ENCODE data around the gene SEMA4B. TPM values are rescaled to one million over a fixed set of nuclear protein-coding genes. Genes with fewer than 3 reads are reported as not detected.

Gene SEMA4B
- total and polyA plus RNA-seq, 2 experiments from 2014 or later, result 3.6 to 4.5 TPM

DNA sequence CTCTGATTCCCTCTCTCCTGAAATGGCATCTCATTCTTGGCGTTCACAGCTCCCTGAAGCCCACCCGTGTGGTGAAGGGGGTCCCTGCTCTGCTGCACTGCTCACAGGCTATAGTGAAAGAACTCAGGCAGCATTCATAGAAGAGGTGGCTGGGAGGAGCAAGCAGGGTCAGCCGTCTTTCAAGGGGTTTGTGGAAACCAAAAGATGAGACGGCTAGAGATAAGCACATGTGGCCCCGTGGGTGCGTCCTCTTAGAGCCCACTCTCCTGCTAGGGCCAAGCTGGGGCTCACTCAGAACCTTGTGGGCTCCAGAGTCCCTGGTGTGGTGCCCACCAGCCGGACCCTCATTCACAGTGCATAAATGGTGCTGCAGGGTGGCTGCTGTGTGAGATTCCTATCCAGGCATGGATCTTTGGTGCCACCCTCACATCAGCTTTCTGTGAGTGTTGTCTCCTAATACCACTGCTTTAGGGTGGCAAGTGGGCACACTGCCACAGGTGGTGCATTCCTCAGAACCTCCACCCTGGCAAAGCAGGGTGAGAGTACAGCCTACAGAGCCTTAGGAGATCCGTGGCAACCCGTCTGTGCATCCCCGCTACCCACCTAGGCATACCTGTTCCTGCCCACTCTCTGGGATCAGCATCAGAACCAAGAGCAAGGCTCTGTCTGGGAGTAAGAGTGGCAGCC is 11.2 kb upstream of the SEMA4B start:
- no peak overlapping the region for H3K27ac ChIP-seq
- no peak overlapping the region for H3K9ac ChIP-seq
- no peak for TF ChIP-seq EZH2phosphoT487 (IDR thresholded peaks at IDR 0.05; ENCODE audit: insufficient read depth, low read depth)
- no peak for TF ChIP-seq EZH2 (IDR thresholded peaks at IDR 0.05; ENCODE audit: insufficient read depth, poor library complexity, severe bottlenecking)
- no peaks in the 10 kb centered on the region for H3K36me3 ChIP-seq (ENCODE audit: low read depth)
- H3K4me2 ChIP-seq (ENCODE audit: unreplicated experiment), result no peak overlapping the region
- no peaks in the 10 kb centered on the region for H3K79me2 ChIP-seq (ENCODE audit: insufficient read depth)
- 89 to 96% methylated on average over 10 of the region's 10 CpGs for WGBS, 2 experiments (ENCODE audit: low coverage in 1 of 2, low lambda C conversion rate in 2 of 2, missing lambda C conversion rate in 2 of 2)
- H3F3A ChIP-seq (ENCODE audit: insufficient read depth), result no peaks in the 10 kb centered on the region
- H3K9me3 ChIP-seq (ENCODE audit: low read depth), result no peaks in the 10 kb centered on the region
- H4K20me1 ChIP-seq (ENCODE audit: insufficient read depth), result no peaks in the 10 kb centered on the region
- H3K9me2 ChIP-seq (ENCODE audit: insufficient read depth), result no peaks in the 10 kb centered on the region
- DNase-seq, result no peak
- H3K4me1 ChIP-seq (ENCODE audit: insufficient read depth), result no peaks in the 10 kb centered on the region
- no peak overlapping the region for H3K4me3 ChIP-seq
- H2AFZ ChIP-seq, result no peak overlapping the region
- no peaks in the 10 kb centered on the region for H3K27me3 ChIP-seq (replicated peaks; ENCODE audit: insufficient read depth)
- in situ Hi-C loops (cut with MboI), result no loop called here

DNA sequence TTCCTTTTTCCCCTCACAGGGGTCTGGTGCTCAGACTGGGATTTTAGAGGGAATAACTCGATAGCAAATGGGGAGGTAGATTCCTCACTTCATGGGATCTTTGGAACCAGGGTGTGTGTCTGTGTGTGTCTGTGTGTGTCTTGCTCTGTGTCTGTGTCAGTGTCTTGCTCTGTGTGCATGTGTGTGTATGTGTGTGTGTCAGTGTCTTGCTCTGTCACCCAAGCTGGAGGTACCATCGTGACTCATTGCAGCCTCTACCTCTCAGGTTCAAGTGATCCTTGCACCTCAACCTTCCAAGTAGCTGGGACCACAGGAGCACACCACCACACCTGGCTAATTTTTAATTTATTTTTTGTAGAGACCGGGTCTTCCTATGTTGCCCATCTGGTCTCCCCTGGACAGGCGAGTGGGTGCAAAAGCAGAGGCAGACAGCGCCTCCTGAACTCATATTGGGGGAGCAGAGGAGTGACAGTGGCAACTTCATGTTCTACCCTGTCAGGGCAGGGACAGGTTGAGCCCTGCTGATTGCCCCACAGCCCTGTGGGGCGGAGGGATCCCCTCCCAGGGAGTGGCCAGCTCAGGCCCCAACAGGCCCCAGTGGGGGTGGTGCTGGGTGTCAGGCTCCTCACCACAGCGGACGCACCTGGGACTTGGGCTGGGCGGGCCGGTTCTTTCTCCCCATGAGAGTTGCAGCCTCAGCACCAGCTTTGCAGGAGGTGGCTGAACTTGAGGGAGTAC is 10.4 kb upstream of the SEMA4B start:
- H3K9me3 ChIP-seq (ENCODE audit: low read depth), result no peaks in the 10 kb centered on the region
- DNase-seq, result no peak
- no peaks in the 10 kb centered on the region for H3K4me1 ChIP-seq (ENCODE audit: insufficient read depth)
- no peaks in the 10 kb centered on the region for H3K79me2 ChIP-seq (ENCODE audit: insufficient read depth)
- no peak overlapping the region for H3K4me3 ChIP-seq
- H3K27ac ChIP-seq, result no peak overlapping the region
- H3K9me2 ChIP-seq (ENCODE audit: insufficient read depth), result no peaks in the 10 kb centered on the region
- in situ Hi-C loops (cut with MboI), result no loop called here
- no peak overlapping the region for H2AFZ ChIP-seq
- no peaks in the 10 kb centered on the region for H3F3A ChIP-seq (ENCODE audit: insufficient read depth)
- TF ChIP-seq EZH2 (IDR thresholded peaks at IDR 0.05; ENCODE audit: insufficient read depth, poor library complexity, severe bottlenecking), result no peak
- TF ChIP-seq EZH2phosphoT487 (IDR thresholded peaks at IDR 0.05; ENCODE audit: insufficient read depth, low read depth), result no peak
- no peak overlapping the region for H3K9ac ChIP-seq
- no peaks in the 10 kb centered on the region for H4K20me1 ChIP-seq (ENCODE audit: insufficient read depth)
- H3K36me3 ChIP-seq (ENCODE audit: low read depth), result no peaks in the 10 kb centered on the region
- WGBS, 2 experiments (ENCODE audit: low coverage in 1 of 2, low lambda C conversion rate in 2 of 2, missing lambda C conversion rate in 2 of 2), result 94 to 97% methylated on average over 10 of the region's 10 CpGs
- no peaks in the 10 kb centered on the region for H3K27me3 ChIP-seq (replicated peaks; ENCODE audit: insufficient read depth)
- no peak overlapping the region for H3K4me2 ChIP-seq (ENCODE audit: unreplicated experiment)

DNA sequence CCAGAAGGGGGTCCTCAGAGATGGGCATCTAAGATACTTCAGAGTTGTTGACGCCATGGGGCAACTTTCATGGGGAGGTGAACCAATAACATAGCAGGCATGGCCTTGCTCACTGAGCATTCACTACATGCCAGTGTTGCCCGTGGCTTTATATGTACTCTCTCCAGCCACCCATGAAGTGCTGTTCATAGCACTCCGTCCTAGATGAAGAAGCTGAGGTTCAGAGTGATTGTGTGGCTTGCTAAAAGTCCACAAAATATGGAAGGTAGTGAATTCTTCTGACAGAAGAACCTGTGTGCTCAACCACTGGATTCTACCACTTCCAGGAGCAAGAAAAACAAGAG is 9.8 kb upstream of the SEMA4B start:
- Histone ChIP-seq H3K4me3 (no peak overlapping the region), H2AFZ (no peak overlapping the region), H3K4me1 (ENCODE audit: insufficient read depth) (no peaks in the 10 kb centered on the region), H3K27ac (no peak overlapping the region), H3K9me2 (ENCODE audit: insufficient read depth) (no peaks in the 10 kb centered on the region), H3K4me2 (ENCODE audit: unreplicated experiment) (no peak overlapping the region), H3K79me2 (ENCODE audit: insufficient read depth) (no peaks in the 10 kb centered on the region), H3K9ac (no peak overlapping the region), H3F3A (ENCODE audit: insufficient read depth) (no peaks in the 10 kb centered on the region), H4K20me1 (ENCODE audit: insufficient read depth) (no peaks in the 10 kb centered on the region), H3K36me3 (ENCODE audit: low read depth) (no peaks in the 10 kb centered on the region), H3K9me3 (ENCODE audit: low read depth) (no peaks in the 10 kb centered on the region), H3K27me3 (replicated peaks; ENCODE audit: insufficient read depth) (no peaks in the 10 kb centered on the region)
- no peak for TF ChIP-seq EZH2phosphoT487 (IDR thresholded peaks at IDR 0.05; ENCODE audit: insufficient read depth, low read depth)
- TF ChIP-seq EZH2 (IDR thresholded peaks at IDR 0.05; ENCODE audit: insufficient read depth, poor library complexity, severe bottlenecking), result no peak
- WGBS, 2 experiments (ENCODE audit: low coverage in 1 of 2, low lambda C conversion rate in 2 of 2, missing lambda C conversion rate in 2 of 2), result 88% methylated on average over 3 of the region's 3 CpGs
- DNase-seq, result no peak
- in situ Hi-C loops (cut with MboI), result no loop called here

DNA sequence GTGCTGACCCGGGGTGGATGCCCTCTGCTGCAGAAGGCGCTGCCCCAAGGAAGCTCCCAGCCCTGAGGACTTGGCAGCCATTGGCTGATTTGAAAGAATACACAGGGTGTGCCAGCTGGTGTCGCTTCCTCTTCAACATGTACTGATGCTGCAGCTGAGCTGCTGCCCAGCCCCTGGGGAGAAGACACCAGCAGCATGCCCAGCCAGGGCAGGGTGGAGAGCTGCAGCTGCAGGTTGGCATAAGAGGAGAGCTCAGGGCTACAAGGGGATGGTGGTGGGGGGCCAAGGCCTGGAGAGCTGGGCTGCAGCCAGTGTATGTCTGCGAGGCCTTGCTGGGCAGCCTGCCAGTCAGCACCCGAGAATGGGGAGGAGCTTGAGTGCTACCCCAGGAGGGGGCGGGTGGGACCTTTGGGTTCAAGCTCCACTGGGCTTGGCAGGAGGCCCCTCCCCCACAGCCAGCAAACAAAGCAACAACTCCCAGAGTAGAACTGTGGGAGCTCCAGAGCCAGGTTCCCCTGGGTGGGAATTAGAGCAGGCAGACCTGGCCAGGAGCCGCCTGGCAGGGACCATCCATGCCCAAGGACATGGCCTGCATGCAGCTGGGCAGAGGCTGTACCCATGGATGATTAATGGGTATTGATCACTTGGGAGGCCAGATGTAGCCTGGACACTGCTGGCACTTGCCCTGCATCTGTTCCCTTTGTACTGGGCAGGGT is 9.2 kb upstream of the SEMA4B start:
- 46 to 50% methylated on average over 7 of the region's 7 CpGs for WGBS, 2 experiments (ENCODE audit: low coverage in 1 of 2, low lambda C conversion rate in 2 of 2, missing lambda C conversion rate in 2 of 2)
- in situ Hi-C loops (cut with MboI), result no loop called here
- H3K4me2 ChIP-seq (ENCODE audit: unreplicated experiment), result no peak overlapping the region
- H3K9me2 ChIP-seq (ENCODE audit: insufficient read depth), result no peaks in the 10 kb centered on the region
- no peak overlapping the region for H3K9ac ChIP-seq
- H3K79me2 ChIP-seq (ENCODE audit: insufficient read depth), result no peaks in the 10 kb centered on the region
- no peak overlapping the region for H2AFZ ChIP-seq
- no peaks in the 10 kb centered on the region for H3F3A ChIP-seq (ENCODE audit: insufficient read depth)
- no peak for DNase-seq
- no peaks in the 10 kb centered on the region for H3K9me3 ChIP-seq (ENCODE audit: low read depth)
- no peaks in the 10 kb centered on the region for H3K4me1 ChIP-seq (ENCODE audit: insufficient read depth)
- no peak overlapping the region for H3K27ac ChIP-seq
- H3K4me3 ChIP-seq, result no peak overlapping the region
- no peaks in the 10 kb centered on the region for H3K27me3 ChIP-seq (replicated peaks; ENCODE audit: insufficient read depth)
- no peaks in the 10 kb centered on the region for H3K36me3 ChIP-seq (ENCODE audit: low read depth)
- no peak for TF ChIP-seq EZH2 (IDR thresholded peaks at IDR 0.05; ENCODE audit: insufficient read depth, poor library complexity, severe bottlenecking)
- TF ChIP-seq EZH2phosphoT487 (IDR thresholded peaks at IDR 0.05; ENCODE audit: insufficient read depth, low read depth), result no peak
- no peaks in the 10 kb centered on the region for H4K20me1 ChIP-seq (ENCODE audit: insufficient read depth)

Data from GM23248 (cell line).